HepG2 (cell line): ENCODE results near the gene INHBE. TPM values are rescaled to one million over a fixed set of nuclear protein-coding genes. Genes with fewer than 3 reads are reported as not detected.

Source experiments
- ADNP ChIP-seq: sonication (generic); formaldehyde crosslinking; IDR thresholded peaks from 2 replicates; pipeline ENCODE4 v1.4.0; 2020; ENCODE audit warnings: missing genetic modification reagents
- ATF3 ChIP-seq: sonication (generic); formaldehyde crosslinking; IDR thresholded peaks from 2 replicates; pipeline ENCODE4 v1.4.0; 2020; ENCODE audit warnings: missing genetic modification reagents
- CBX1 ChIP-seq: IDR thresholded peaks from one replicate; pipeline ENCODE4 v1.6.1; 2016; ENCODE audit warnings: antibody characterized with exemption, low read depth
- DNMT1 ChIP-seq: sonication (generic); formaldehyde crosslinking; IDR thresholded peaks from 2 replicates; pipeline ENCODE4 v1.5.1; 2020; ENCODE audit warnings: mild to moderate bottlenecking, missing genetic modification reagents
- DRAP1 ChIP-seq: IDR thresholded peaks from 2 replicates; pipeline ENCODE4 v1.6.1; 2016; ENCODE audit warnings: missing genetic modification reagents, missing compliant biosample characterization
- ELF1 ChIP-seq: sonication (generic); formaldehyde crosslinking; IDR thresholded peaks from 2 replicates; pipeline ENCODE4 v1.4.0; 2020; ENCODE audit warnings: missing genetic modification reagents
- FUBP1 ChIP-seq: sonication (generic); formaldehyde crosslinking; IDR thresholded peaks from 2 replicates; pipeline ENCODE4 v1.5.1; 2020; ENCODE audit warnings: missing genetic modification reagents, mild to moderate bottlenecking, borderline replicate concordance
- HDAC6 ChIP-seq: fragments of 200-600 bp; sonication (generic); IDR thresholded peaks from 2 replicates; pipeline ENCODE4 v1.7.0; 2017; ENCODE audit warnings: mild to moderate bottlenecking, antibody characterized with exemption, low read length, low read depth
- HNF4G ChIP-seq, 2 experiments: sonication (generic) in 1 of 2; formaldehyde crosslinking in 1 of 2; IDR thresholded peaks; 2 replicates each; pipeline versions ENCODE4 v1.4.0 to v1.6.1; 2011 to 2020; ENCODE audit warnings: borderline replicate concordance in 2 of 2, low read depth in 2 of 2, mild to moderate bottlenecking in 2 of 2, low read length in 1 of 2, missing genetic modification reagents in 1 of 2, moderate library complexity in 1 of 2
- MIXL1 ChIP-seq: IDR thresholded peaks from 2 replicates; pipeline ENCODE4 v1.6.1; 2016
- MNT ChIP-seq: fragments of 450-650 bp; IDR thresholded peaks from 2 replicates; pipeline ENCODE4 v1.6.1; 2016
- NFIC ChIP-seq: IDR thresholded peaks from 2 replicates; pipeline ENCODE4 v1.6.1; 2012; ENCODE audit warnings: mild to moderate bottlenecking, low read length, inconsistent platforms
- TBX3 ChIP-seq: fragments of 450-650 bp; IDR thresholded peaks from 2 replicates; pipeline ENCODE4 v1.6.1; 2017; ENCODE audit warnings: antibody characterized with exemption, mild to moderate bottlenecking, inconsistent platforms, borderline replicate concordance
- THAP7 ChIP-seq: sonication (generic); formaldehyde crosslinking; IDR thresholded peaks from 2 replicates; pipeline ENCODE4 v1.8.1; 2023; ENCODE audit warnings: mild to moderate bottlenecking, missing genetic modification reagents
- YEATS4 ChIP-seq: sonication (generic); formaldehyde crosslinking; IDR thresholded peaks from 2 replicates; pipeline ENCODE4 v1.4.0; 2020; ENCODE audit warnings: missing genetic modification reagents, borderline replicate concordance
- ZBTB20 ChIP-seq: sonication (generic); formaldehyde crosslinking; IDR thresholded peaks from 2 replicates; pipeline ENCODE4 v1.8.1; 2023; ENCODE audit warnings: missing genetic modification reagents, low read depth, mild to moderate bottlenecking, borderline replicate concordance
- ZNF276 ChIP-seq: sonication (generic); formaldehyde crosslinking; IDR thresholded peaks from 2 replicates; pipeline ENCODE4 v1.4.0; 2020; ENCODE audit warnings: mild to moderate bottlenecking, low read depth, missing genetic modification reagents
- ZNF350 ChIP-seq: sonication (generic); formaldehyde crosslinking; IDR thresholded peaks from 2 replicates; pipeline ENCODE4 v1.4.0; 2020; ENCODE audit warnings: mild to moderate bottlenecking, low read depth, missing genetic modification reagents, borderline replicate concordance
- ZNF431 ChIP-seq: sonication (generic); formaldehyde crosslinking; IDR thresholded peaks from 2 replicates; pipeline ENCODE4 v1.9.0; 2022; ENCODE audit warnings: missing genetic modification reagents, low read depth, mild to moderate bottlenecking, borderline replicate concordance
- ZNF530 ChIP-seq: sonication (generic); formaldehyde crosslinking; IDR thresholded peaks from 2 replicates; pipeline ENCODE4 v1.5.0; 2020; ENCODE audit warnings: low read depth, mild to moderate bottlenecking, missing genetic modification reagents
- ZNF543 ChIP-seq: sonication (generic); formaldehyde crosslinking; IDR thresholded peaks from 2 replicates; pipeline ENCODE4 v1.4.0; 2020; ENCODE audit warnings: mild to moderate bottlenecking, missing genetic modification reagents
- ZNF720 ChIP-seq: sonication (generic); formaldehyde crosslinking; IDR thresholded peaks from 2 replicates; pipeline ENCODE4 v1.4.0; 2020; ENCODE audit warnings: missing genetic modification reagents
- ZNF782 ChIP-seq: sonication (generic); formaldehyde crosslinking; IDR thresholded peaks from 2 replicates; pipeline ENCODE4 v1.4.0; 2020; ENCODE audit warnings: missing genetic modification reagents, mild to moderate bottlenecking, borderline replicate concordance
- polyA plus RNA-seq, 8 experiments: library from polyadenylated mRNA; depleted of rRNA in 3 of 8; stranded (reverse) in 7 of 8; unstranded in 1 of 8; fragments of >200 nt; fragmentation: Illumina TruSeq in 4 of 8; extraction: Trizol in 4 of 8; gene quantifications; 2 replicates each; pipeline versions ENCODE4 v1.2.1 to v1.2.3, GENCODE V29; 2011 to 2016; ENCODE audit warnings: low read depth in 4 of 8, missing spikeins in 1 of 8, mixed read lengths in 1 of 8; ENCODE audit not compliant: insufficient read depth in 1 of 8
- total RNA-seq, 5 experiments: library from RNA; depleted of rRNA; stranded (reverse); fragments of >200 nt; fragmentation: Illumina TruSeq; extraction: Trizol; gene quantifications; 2 replicates each; pipeline ENCODE4 v1.2.3, GENCODE V29; 2016; ENCODE audit warnings: low read depth in 1 of 5

The INHBE gene
- total and polyA plus RNA-seq, 2 of the 13 experiments (the other 11 are each of a cell fraction or from before 2014, with no cell fraction given): 17.0 to 32.0 TPM

- no peak for TF ChIP-seq ZNF276
- no peak for TF ChIP-seq ZNF431
- no peak for TF ChIP-seq ZNF782 (CRISPR knock-in tag)
- TF ChIP-seq ZNF350 (CRISPR knock-in tag): peak; percentile 74; the same call in 1 of the 2 replicates
- no peak for TF ChIP-seq ELF1
- no peak for TF ChIP-seq NFIC
- no peak for TF ChIP-seq TBX3
- no peak for TF ChIP-seq HDAC6
- no peak for TF ChIP-seq ATF3
- no peak for TF ChIP-seq MIXL1
- TF ChIP-seq YEATS4: no peak
- TF ChIP-seq ZNF543: no peak
- no peak for TF ChIP-seq FUBP1 (CRISPR knock-in tag)
- TF ChIP-seq DNMT1: no peak
- TF ChIP-seq ZBTB20 (CRISPR knock-in tag): no peak
- no peak for TF ChIP-seq ADNP (CRISPR knock-in tag)
- TF ChIP-seq CBX1: peak; percentile 22
- no peak for TF ChIP-seq HNF4G (IDR thresholded peaks at IDR 0.05; ENCODE audit: borderline replicate concordance, low read depth, low read length)
- TF ChIP-seq HNF4G (CRISPR knock-in tag; IDR thresholded peaks at IDR 0.05; ENCODE audit: borderline replicate concordance, low read depth): no peak
- TF ChIP-seq DRAP1 (CRISPR knock-in tag): no peak
- TF ChIP-seq ZNF720 (CRISPR knock-in tag): no peak
- TF ChIP-seq ZNF530 (CRISPR knock-in tag): no peak
- 0 out of 2 replicates have a peak, but pooled peaks have one; percentile 27 for TF ChIP-seq THAP7
- no peak for TF ChIP-seq MNT
These were observed 4.1 kb downstream of the INHBE start (continued) for GRCh38 chr12:57459055-57459749.
